NB4 (cell line): ENCODE measurements around the gene CSMD2.
A peak's percentile ranks its signal among the peaks of the same experiment; 100 is the strongest.

Experiments used
- DNase-seq: peaks from one replicate; pipeline ENCODE4 v3.0.0; 2010; ENCODE audit warnings: low read depth
- H3K4me3 ChIP-seq: one replicate; pipeline ENCODE4 v1.5.1; 2011; ENCODE audit warnings: mild to moderate bottlenecking, low read depth, low read length, moderate library complexity
- CTCF ChIP-seq: IDR thresholded peaks from one replicate; pipeline ENCODE4 v1.5.1; 2012; ENCODE audit warnings: low read depth, low read length
- MAX ChIP-seq: IDR thresholded peaks from 2 replicates; pipeline ENCODE4 v1.6.1; 2011; ENCODE audit warnings: low read depth, low read length
- MYC ChIP-seq: IDR thresholded peaks from 2 replicates; pipeline ENCODE4 v1.6.1; 2011; ENCODE audit warnings: low read depth, low read length
- POLR2A ChIP-seq: IDR thresholded peaks from 2 replicates; pipeline ENCODE4 v1.6.1; 2011; ENCODE audit warnings: mild to moderate bottlenecking; ENCODE audit not compliant: insufficient read length; ENCODE audit errors: extremely low read depth

CSMD2 gene

GRCh38 chr1:33966346-33967141 lies 198.5 kb downstream of the CSMD2 start:
- DNase-seq = peak; percentile 4
- no peak for TF ChIP-seq CTCF
- no peak for TF ChIP-seq MYC
- no peak for TF ChIP-seq POLR2A
- H3K4me3 ChIP-seq = no peak overlapping the region

GRCh38 chr1:33965086-33965485 lies 199.9 kb downstream of the CSMD2 start:
- TF ChIP-seq MYC (no peak), MAX (no peak), CTCF (no peak), POLR2A (no peak)
- no peak for DNase-seq
- H3K4me3 ChIP-seq = no peak overlapping the region

GRCh38 chr1:33962061-33962460 lies 203.0 kb downstream of the CSMD2 start:
- no peak for DNase-seq
- no peak for TF ChIP-seq POLR2A

GRCh38 chr1:33960188-33960895 lies 204.7 kb downstream of the CSMD2 start:
- H3K4me3 ChIP-seq = no peak overlapping the region
- DNase-seq = no peak
- TF ChIP-seq CTCF (no peak), POLR2A (no peak), MYC (no peak), MAX (no peak)

More at GRCh38 chr1:33962061-33962460, 203.0 kb downstream of the CSMD2 start:
- H3K4me3 ChIP-seq = no peak overlapping the region

GRCh38 chr1:33957854-33958253 lies 207.2 kb downstream of the CSMD2 start:
- no peak for DNase-seq
- H3K4me3 ChIP-seq = no peak overlapping the region
- TF ChIP-seq CTCF (no peak), MYC (no peak), POLR2A (no peak), MAX (no peak)

GRCh38 chr1:33955096-33955495 lies 209.9 kb downstream of the CSMD2 start:
- no peak overlapping the region for H3K4me3 ChIP-seq
- TF ChIP-seq POLR2A = no peak
- no peak for TF ChIP-seq MAX
- TF ChIP-seq CTCF = no peak
- TF ChIP-seq MYC = no peak
- no peak for DNase-seq
